ENCODE data around the gene SIK3.

The SIK3 gene

GRCh38 chr11:116994195-116994594 is 104.0 kb downstream of the SIK3 start:
- no peak overlapping the region for H3K4me3 ChIP-seq (ENCODE audit: control insufficient read depth, low read depth, low read length)
- DNase-seq (ENCODE audit: low read depth) = no peak
- no peak for TF ChIP-seq CTCF (IDR thresholded peaks at IDR 0.05; ENCODE audit: control insufficient read depth, insufficient read depth, low read depth, low read length, missing control alignments)

DNA sequence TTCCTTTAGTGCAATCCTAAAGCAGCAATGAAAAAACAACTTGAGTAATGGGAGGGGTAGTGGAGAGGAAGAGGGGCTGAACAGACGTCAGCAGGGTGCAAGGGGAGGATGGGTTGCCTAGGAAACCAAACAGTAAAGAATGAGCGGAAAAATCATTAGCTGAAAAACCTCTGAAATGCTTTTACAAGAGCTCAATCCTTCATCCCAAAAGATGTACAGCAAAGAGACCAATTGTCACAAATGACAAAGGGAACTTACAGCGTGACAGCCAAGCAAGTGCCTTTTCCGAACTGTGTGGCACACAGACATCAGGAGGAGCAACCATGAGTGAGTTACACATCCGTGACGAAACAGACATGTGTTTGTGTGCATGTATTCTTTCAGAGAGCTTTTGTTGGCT is 104.6 kb downstream of the SIK3 start:
- TF ChIP-seq CTCF (IDR thresholded peaks at IDR 0.05; ENCODE audit: control insufficient read depth, insufficient read depth, low read depth, low read length, missing control alignments) = no peak
- no peak for DNase-seq (ENCODE audit: low read depth)
- H3K4me3 ChIP-seq (ENCODE audit: control insufficient read depth, low read depth, low read length) = no peak overlapping the region

DNA sequence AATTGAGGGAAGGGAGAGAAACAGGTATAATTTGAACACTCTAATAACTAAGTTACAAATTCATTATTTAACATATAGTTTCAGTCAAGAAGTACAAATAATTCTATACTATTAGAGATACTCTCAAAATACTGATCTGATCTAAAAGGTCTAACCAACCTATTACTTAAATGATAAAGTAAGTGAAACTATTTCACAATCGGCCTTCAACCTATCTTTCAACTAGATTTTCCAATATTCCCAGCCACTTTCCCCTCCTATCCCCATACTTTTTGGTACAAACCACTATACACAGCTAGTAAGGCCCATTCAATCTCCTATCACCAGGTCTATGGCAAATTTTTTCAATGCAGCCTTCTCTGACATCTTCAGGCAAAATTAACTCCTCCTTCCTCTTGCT is 106.7 kb downstream of the SIK3 start:
- no peak overlapping the region for H3K4me3 ChIP-seq (ENCODE audit: control insufficient read depth, low read depth, low read length)
- no peak for DNase-seq (ENCODE audit: low read depth)
- TF ChIP-seq CTCF (IDR thresholded peaks at IDR 0.05; ENCODE audit: control insufficient read depth, insufficient read depth, low read depth, low read length, missing control alignments) = no peak

GRCh38 chr11:116990811-116991210 is 107.4 kb downstream of the SIK3 start:
- no peak overlapping the region for H3K4me3 ChIP-seq (ENCODE audit: control insufficient read depth, low read depth, low read length)
- TF ChIP-seq CTCF (IDR thresholded peaks at IDR 0.05; ENCODE audit: control insufficient read depth, insufficient read depth, low read depth, low read length, missing control alignments) = no peak
- DNase-seq (ENCODE audit: low read depth) = no peak

- no peak overlapping the region for H3K4me3 ChIP-seq (ENCODE audit: control insufficient read depth, low read depth, low read length)
- no peak for TF ChIP-seq CTCF (IDR thresholded peaks at IDR 0.05; ENCODE audit: control insufficient read depth, insufficient read depth, low read depth, low read length, missing control alignments)
- DNase-seq (ENCODE audit: low read depth) = peak; percentile 39
Measured at GRCh38 chr11:116990061-116990473, 108.2 kb downstream of the SIK3 start.

GRCh38 chr11:116989184-116989583 is 109.0 kb downstream of the SIK3 start:
- H3K4me3 ChIP-seq (ENCODE audit: control insufficient read depth, low read depth, low read length) = no peak overlapping the region
- no peak for DNase-seq (ENCODE audit: low read depth)
- no peak for TF ChIP-seq CTCF (IDR thresholded peaks at IDR 0.05; ENCODE audit: control insufficient read depth, insufficient read depth, low read depth, low read length, missing control alignments)

- H3K4me3 ChIP-seq (ENCODE audit: control insufficient read depth, low read depth, low read length) = no peak overlapping the region
- DNase-seq (ENCODE audit: low read depth) = peak; percentile 69
- no peak for TF ChIP-seq CTCF (IDR thresholded peaks at IDR 0.05; ENCODE audit: control insufficient read depth, insufficient read depth, low read depth, low read length, missing control alignments)
Measured at GRCh38 chr11:116986521-116987105, 111.6 kb downstream of the SIK3 start.
